Heart right ventricle (tissue), 16 donors: Measurements from ENCODE around the gene HIC1. TPM values are rescaled to one million over a fixed set of nuclear protein-coding genes. Genes with fewer than 3 reads are reported as not detected.

ENCODE experiments used
- ATAC-seq, 8 donors: fragments of 200-7000 bp; cut with Tn5 transposase; one replicate each; pipeline ENCODE4 v1.9.1; 2020; ENCODE audit warnings: mild to moderate bottlenecking in 8 of 8, moderate library complexity in 8 of 8, moderate number of reproducible peaks in 1 of 8
- DNase-seq, 2 donors: peaks; one replicate each; pipeline ENCODE4 v3.0.0-alpha.2; 2020
- H3K27ac ChIP-seq, 10 donors: fragments of 200-600 bp; sonication (generic) in 2 of 10; one replicate each; pipeline versions ENCODE4 v1.5.0 to v1.8.0; 2020 to 2022; ENCODE audit warnings: mild to moderate bottlenecking in 3 of 10
- H3K27me3 ChIP-seq, 7 donors: fragments of 200-600 bp; one replicate each; pipeline ENCODE4 v1.8.0; 2021 to 2022; ENCODE audit warnings: mild to moderate bottlenecking in 2 of 7
- H3K36me3 ChIP-seq, 9 donors: fragments of 200-600 bp; sonication (generic) in 1 of 9; one replicate each; pipeline versions ENCODE4 v1.5.0 to v1.8.0; 2020 to 2022; ENCODE audit warnings: mild to moderate bottlenecking in 2 of 9
- H3K4me1 ChIP-seq, 9 donors: fragments of 200-600 bp; sonication (generic) in 1 of 9; one replicate each; pipeline versions ENCODE4 v1.5.0 to v1.8.0; 2020 to 2022; ENCODE audit warnings: mild to moderate bottlenecking in 4 of 9
- H3K4me3 ChIP-seq, 10 donors: fragments of 200-600 bp; sonication (generic) in 2 of 10; one replicate each; pipeline versions ENCODE4 v1.5.0 to v1.8.0; 2020 to 2022; ENCODE audit warnings: mild to moderate bottlenecking in 7 of 10, moderate library complexity in 2 of 10
- H3K9me3 ChIP-seq, 11 donors: fragments of 200-600 bp in 10 of 11; sonication (generic) in 2 of 11; one replicate each; pipeline versions ENCODE4 v1.5.0 to v1.8.0; 2013 to 2022; ENCODE audit warnings: mild to moderate bottlenecking in 2 of 11, control low read depth in 1 of 11, moderate library complexity in 1 of 11
- WGBS, 2 donors: extraction: QIAGEN DNeasy Blood & Tissue Kit; methylation state at CpG; one replicate each; pipeline ENCODE4 v1.1.7; 2013; ENCODE audit warnings: inconsistent platforms in 1 of 2; 5-methylcytosine and 5-hydroxymethylcytosine counted together
- intact Hi-C, 10 donors: fragments of 100-400 bp; cut with DNase I; formaldehyde crosslinking; loops; one replicate each; pipeline versions ENCODE4 v1.11.1 to v1.14.2; 2022
- polyA plus RNA-seq, 2 donors: library from polyadenylated mRNA; stranded (reverse); fragments of 200-250 nt; gene quantifications; one replicate each; pipeline ENCODE4 v1.2.3, GENCODE V29; 2013
- total RNA-seq, 10 donors: library from RNA; stranded (reverse); fragmentation: NEBNext Ultra II Directional in 3 of 10; extraction: Animal tissue kit (Norgen Biotek cat#: 25700) in 3 of 10; gene quantifications; one replicate each; pipeline versions ENCODE4 v1.2.1 to v1.2.4, GENCODE V29; 2021 to 2023
- TF ChIP-seq, protein P1 (sequence below), 9 donors: fragments of 200-600 bp; sonication (generic) in 2 of 9; IDR thresholded peaks; one replicate each; pipeline versions ENCODE4 v1.5.0 to v1.8.0; 2021 to 2022; ENCODE audit warnings: antibody characterized with exemption in 9 of 9, mild to moderate bottlenecking in 5 of 9, moderate library complexity in 1 of 9
- donor health status: Arrhythmogenic right ventricular cardiomyopathy.
- donor health status: ischemic (EF 13 %, LVEDD 7.1; RV severe dilation, severe dysfunction).
- donor health status: healthy with polysubstance abuse.
- donor health status: DM: no; HTN: yes; CAD: no.
- donor health status: DM: no; HTN: no; CAD: no.
- donor health status: ischemic (EF 25% LVEDD 6.9; RV normal size, moderate dysfunction).
- donor health status: ischemic (EF 25% LVEDD 5.7; RV mildly dilated, moderate dysfunction).
- donor health status: healthy.
- donor health status: DM: yes; HTN: yes; CAD: no.
- donor health status: Ischemic cardiomyopathy.
- donor health status: ischemic (EF 35%, LVEDD 5.7; RV mildly dilated, moderate dysfunction).
- donor health status: nonischemic (EF 11% LVEDD 7.7; RV severe dilation, severe dysfunction).
- donor health status: DM: yes; HTN: yes; CAD: no.
- donor health status: PGD.
- donor health status: ischemic (EF 29% LVEDD 5.4; RV normal size, mild dysfunction).
- donor health status: nonischemic (EF 23%, LVEDD 6.1; RV moderate dilation, normal function).

HIC1 gene
- total and polyA plus RNA-seq, 12 donors = 3.5 to 37.5 (median 12.1) TPM

DNA sequence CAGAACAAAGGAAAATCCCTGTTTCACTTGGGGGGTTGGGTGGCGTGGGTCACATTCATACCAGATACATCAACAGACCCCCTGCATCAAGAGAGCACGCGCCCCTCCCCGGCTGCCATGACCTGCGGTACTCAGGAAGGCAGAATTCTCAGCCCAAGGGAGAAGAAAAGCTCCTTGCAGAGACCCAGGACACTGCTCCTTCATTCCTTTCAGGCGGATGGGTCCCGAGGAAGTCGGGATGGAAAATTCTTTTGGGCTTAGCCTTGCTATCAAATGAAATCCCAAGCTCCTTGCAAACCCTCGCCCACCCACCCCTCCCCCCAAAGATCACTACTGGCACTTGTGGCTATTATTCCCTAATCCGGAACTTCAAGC lies 40.6 kb downstream of the HIC1 start:
- no peak for ATAC-seq
- TF ChIP-seq, protein P1, sequence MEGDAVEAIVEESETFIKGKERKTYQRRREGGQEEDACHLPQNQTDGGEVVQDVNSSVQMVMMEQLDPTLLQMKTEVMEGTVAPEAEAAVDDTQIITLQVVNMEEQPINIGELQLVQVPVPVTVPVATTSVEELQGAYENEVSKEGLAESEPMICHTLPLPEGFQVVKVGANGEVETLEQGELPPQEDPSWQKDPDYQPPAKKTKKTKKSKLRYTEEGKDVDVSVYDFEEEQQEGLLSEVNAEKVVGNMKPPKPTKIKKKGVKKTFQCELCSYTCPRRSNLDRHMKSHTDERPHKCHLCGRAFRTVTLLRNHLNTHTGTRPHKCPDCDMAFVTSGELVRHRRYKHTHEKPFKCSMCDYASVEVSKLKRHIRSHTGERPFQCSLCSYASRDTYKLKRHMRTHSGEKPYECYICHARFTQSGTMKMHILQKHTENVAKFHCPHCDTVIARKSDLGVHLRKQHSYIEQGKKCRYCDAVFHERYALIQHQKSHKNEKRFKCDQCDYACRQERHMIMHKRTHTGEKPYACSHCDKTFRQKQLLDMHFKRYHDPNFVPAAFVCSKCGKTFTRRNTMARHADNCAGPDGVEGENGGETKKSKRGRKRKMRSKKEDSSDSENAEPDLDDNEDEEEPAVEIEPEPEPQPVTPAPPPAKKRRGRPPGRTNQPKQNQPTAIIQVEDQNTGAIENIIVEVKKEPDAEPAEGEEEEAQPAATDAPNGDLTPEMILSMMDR (IDR thresholded peaks at IDR 0.05) = no peak
- DNase-seq = no peak
- Histone ChIP-seq H3K9me3 (no peaks in the 10 kb centered on the region), H3K27ac (peak overlapping the region in 9 of 10 donors; percentile 17 to 65 (median 37)), H3K4me3 (no peak overlapping the region), H3K27me3 (no peaks in the 10 kb centered on the region), H3K36me3 (peaks cover 0 to 12% (median 0%) of the 10 kb centered on the region in 9 donors), H3K4me1 (peaks cover 4 to 46% (median 21%) of the 10 kb centered on the region in 9 donors)
- WGBS, 2 donors = 78 to 85% methylated on average over 10 of the region's 10 CpGs
- intact Hi-C loops = loop anchor here in 9 of 10 donors (2.0 to 10.0 kb wide), 8 partner anchors 72 to 149 kb away; no protein-coding TSS in a partner anchor

DNA sequence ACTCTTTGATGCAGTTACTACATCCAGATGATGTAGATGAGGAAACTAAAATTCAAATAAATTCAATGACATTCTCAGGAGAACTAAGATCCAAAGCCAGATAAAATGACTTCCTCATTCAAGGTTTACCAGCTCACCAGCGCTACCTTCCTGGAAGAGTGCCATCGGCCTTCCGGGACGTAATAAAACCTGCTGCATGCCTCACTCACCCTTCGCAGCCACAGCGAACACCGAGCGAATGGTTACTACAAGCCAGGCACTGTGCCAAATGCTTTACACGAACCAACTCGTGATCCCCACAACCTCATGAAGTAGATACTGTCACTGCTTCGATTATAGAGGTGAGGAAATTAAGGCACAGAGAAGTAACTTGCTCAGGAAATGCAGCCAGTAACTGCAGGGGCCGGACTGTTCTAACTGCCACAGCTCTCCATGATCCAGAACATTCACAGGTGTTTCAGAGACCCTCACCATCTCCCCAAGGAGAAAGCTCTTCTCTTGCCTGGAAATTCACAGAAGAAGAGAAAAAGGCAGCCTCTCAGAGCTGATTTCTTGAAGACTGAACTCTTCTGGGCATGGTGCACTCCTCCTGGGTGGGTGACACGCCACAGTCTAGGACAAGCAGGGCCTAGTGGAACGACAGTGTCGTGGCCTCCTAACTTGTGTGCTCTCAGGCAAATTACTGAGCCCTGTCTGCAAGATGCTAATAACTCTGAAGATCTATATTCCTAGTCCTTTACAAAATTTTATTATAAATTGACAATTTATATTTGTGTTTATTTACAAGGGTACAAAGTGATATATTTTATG lies 46.8 kb downstream of the HIC1 start:
- Histone ChIP-seq H3K4me3 (no peak overlapping the region), H3K36me3 (no peaks in the 10 kb centered on the region), H3K4me1 (peaks cover 10 to 42% (median 22%) of the 10 kb centered on the region in 9 donors), H3K9me3 (no peaks in the 10 kb centered on the region), H3K27ac (peak overlapping the region in 2 of 10 donors; percentile 18 to 34), H3K27me3 (no peaks in the 10 kb centered on the region)
- 41 to 46% methylated on average over 15 of the region's 15 CpGs for WGBS, 2 donors
- DNase-seq = peak in 1 of 2 donors; percentile 56
- intact Hi-C loops = no loop called here
- TF ChIP-seq, protein P1 (IDR thresholded peaks at IDR 0.05) = no peak
- peak in 7 of 8 donors; percentile 25 to 62 (median 46) for ATAC-seq

DNA sequence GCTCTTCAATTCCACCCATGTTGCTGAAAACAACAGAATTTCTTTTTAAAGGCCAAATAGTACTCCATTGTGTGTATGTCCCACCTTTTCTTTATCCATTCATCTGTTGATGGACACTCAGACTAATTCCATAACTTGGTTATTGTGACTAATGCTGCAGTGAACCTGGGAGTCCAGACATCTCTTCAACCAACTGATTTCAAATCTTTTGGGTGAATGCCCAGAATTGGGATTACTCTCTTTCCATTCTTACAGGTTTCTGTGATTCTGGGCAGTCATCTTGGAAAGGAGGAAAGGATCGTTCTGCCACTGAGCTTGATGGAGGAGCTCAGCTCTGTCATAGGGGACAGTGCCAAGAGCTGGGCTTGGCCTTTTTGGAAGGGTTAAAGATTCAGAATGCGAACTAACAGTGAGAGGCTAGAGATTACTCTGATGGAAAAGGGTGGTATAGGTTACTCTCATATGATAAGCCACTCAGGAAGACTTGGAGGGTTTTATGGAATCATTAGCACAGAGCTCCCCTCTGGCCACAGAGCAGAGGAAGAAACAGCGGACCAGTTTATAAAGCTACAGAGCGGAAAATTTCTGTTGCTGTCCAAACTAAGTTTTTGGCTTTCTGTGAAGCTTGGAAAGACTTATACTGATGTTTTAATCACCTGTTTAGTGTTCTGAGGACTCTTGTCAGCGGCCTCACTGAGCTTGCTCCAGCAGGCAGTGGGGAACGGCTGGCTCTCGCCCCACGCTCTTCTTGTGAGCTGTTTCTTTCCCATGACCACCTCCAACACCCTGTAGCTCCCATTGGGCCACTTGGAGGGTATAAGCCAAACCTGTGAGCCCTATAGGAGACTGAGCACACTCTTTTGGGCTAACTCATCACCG lies 48.3 kb downstream of the HIC1 start:
- WGBS, 2 donors = 85 to 88% methylated on average over 9 of the region's 9 CpGs
- H3K27ac ChIP-seq = peak overlapping the region in 1 of 10 donors; percentile 16
- intact Hi-C loops = no loop called here

More for the DNA sequence above, 48.3 kb downstream of the HIC1 start:
- no peaks in the 10 kb centered on the region for H3K36me3 ChIP-seq
- H3K4me3 ChIP-seq = no peak overlapping the region
- DNase-seq = no peak
- no peak for ATAC-seq
- H3K9me3 ChIP-seq = no peaks in the 10 kb centered on the region
- H3K27me3 ChIP-seq = no peaks in the 10 kb centered on the region
- TF ChIP-seq, protein P1 (IDR thresholded peaks at IDR 0.05) = no peak
- peaks cover 17 to 57% (median 36%) of the 10 kb centered on the region in 9 donors for H3K4me1 ChIP-seq
